GM12878 (cell line): Measurements from ENCODE around the gene GIT1. TPM values are rescaled to one million over a fixed set of nuclear protein-coding genes. Genes with fewer than 3 reads are reported as not detected.

Source experiments
- ATAC-seq: fragments of 200-7000 bp; cut with Tn5 transposase; 3 replicates; pipeline ENCODE4 v1.9.1; 2020; ENCODE audit warnings: mild to moderate bottlenecking, moderate library complexity
- BruUV-seq: library from RNA; stranded (reverse); fragments of 400-500 nt; replicated peaks from 2 replicates; lab custom pipeline; 2021; lab: Mats Ljungman, UMichigan
- CTCF ChIA-PET: fragments of 300-600 bp; sonication (Branson Sonifier 250); formaldehyde crosslinking; extraction: SDS; loops from one replicate; lab custom pipeline; 2021; ENCODE audit warnings: inconsistent platforms; lab: Yijun Ruan, JAX
- POLR2A ChIA-PET: fragments of 350-600 bp; formaldehyde crosslinking; extraction: SDS; loops from one replicate; lab custom pipeline; 2021; ENCODE audit warnings: inconsistent platforms; lab: Charles Lee
- RAD21 ChIA-PET: fragments of 300-600 bp; sonication (Branson Sonifier 250); formaldehyde crosslinking; loops from one replicate; lab custom pipeline; 2023; ENCODE audit warnings: antibody characterized with exemption; ENCODE audit not compliant: unreplicated experiment; lab: Charles Lee
- SMC1A ChIA-PET: fragments of 300-600 bp; sonication (Branson Sonifier 250); formaldehyde crosslinking; loops from one replicate; lab custom pipeline; 2023; ENCODE audit not compliant: unreplicated experiment, uncharacterized antibody; lab: Charles Lee
- DNase-seq: peaks from one replicate; pipeline ENCODE4 v3.0.0-alpha.2; 2011; ENCODE audit warnings: low read depth, low spot score
- FAIRE-seq: peaks from 3 replicates; lab custom pipeline; 2011; peaks lifted over from hg19 to GRCh38; lab: Jason Lieb, UNC
- H2AFZ ChIP-seq: 2 replicates; pipeline ENCODE4 v1.6.0; 2011; ENCODE audit warnings: low read depth, low read length, control low read depth; ENCODE audit not compliant: control insufficient read depth
- H3K27ac ChIP-seq: 2 replicates; pipeline ENCODE4 v1.5.1; 2011; ENCODE audit warnings: control low read depth; ENCODE audit not compliant: control insufficient read depth, insufficient read depth
- H3K27me3 ChIP-seq, 2 experiments: replicated peaks in 1 of 2; 2 replicates each; pipeline versions ENCODE4 v1.6.0 to v1.6.1; 2011; ENCODE audit warnings: low read length in 1 of 2; ENCODE audit not compliant: control insufficient read depth in 2 of 2, insufficient read depth in 2 of 2
- H3K36me3 ChIP-seq, 2 experiments: 2 replicates each; pipeline ENCODE4 v1.5.1; 2011; ENCODE audit warnings: low read length in 1 of 2; ENCODE audit not compliant: control insufficient read depth in 2 of 2, insufficient read depth in 2 of 2
- H3K4me1 ChIP-seq: 2 replicates; pipeline ENCODE4 v1.6.1; 2011; ENCODE audit warnings: mild to moderate bottlenecking, low read length, moderate library complexity, mixed read lengths; ENCODE audit not compliant: control insufficient read depth, insufficient read depth
- H3K4me2 ChIP-seq: 2 replicates; pipeline ENCODE4 v1.6.0; 2011; ENCODE audit warnings: control low read depth; ENCODE audit not compliant: control insufficient read depth, insufficient read depth
- H3K4me3 ChIP-seq: fragments of 200-600 bp; sonication (generic); 2 replicates; pipeline ENCODE4 v1.5.1; 2016
- H3K79me2 ChIP-seq: 2 replicates; pipeline ENCODE4 v1.6.0; 2011; ENCODE audit warnings: low read length; ENCODE audit not compliant: control insufficient read depth, insufficient read depth
- H3K9ac ChIP-seq: 2 replicates; pipeline ENCODE4 v1.8.0; 2011; ENCODE audit warnings: low read length, control low read depth, mixed read lengths; ENCODE audit not compliant: control insufficient read depth, insufficient read depth
- H3K9me3 ChIP-seq: replicated peaks from 3 replicates; pipeline ENCODE4 v1.5.1; 2011; ENCODE audit warnings: mild to moderate bottlenecking, low read length; ENCODE audit not compliant: control insufficient read depth, insufficient read depth
- H4K20me1 ChIP-seq: 2 replicates; pipeline ENCODE4 v1.6.0; 2011; ENCODE audit not compliant: control insufficient read depth, insufficient read depth
- ASH2L ChIP-seq: fragments of 300-600, 200-600 bp; sonication (generic); IDR thresholded peaks from 2 replicates; pipeline ENCODE4 v1.6.1; 2017; ENCODE audit warnings: low read depth, mild to moderate bottlenecking, borderline replicate concordance
- BACH1 ChIP-seq: fragments of 450-650 bp; IDR thresholded peaks from 2 replicates; pipeline ENCODE4 v1.6.1; 2017; ENCODE audit warnings: mild to moderate bottlenecking, borderline replicate concordance
- BHLHE40 ChIP-seq, 2 experiments: fragments of 450-650 bp in 1 of 2; IDR thresholded peaks; 2 replicates each; pipeline ENCODE4 v1.6.1; 2011 to 2017; ENCODE audit warnings: low read depth in 2 of 2, borderline replicate concordance in 1 of 2, improper control_type of control experiment in 1 of 2, low read length in 1 of 2, mild to moderate bottlenecking in 1 of 2
- BMI1 ChIP-seq: fragments of 450-650 bp; IDR thresholded peaks from 2 replicates; pipeline ENCODE4 v1.6.1; 2016; ENCODE audit warnings: mild to moderate bottlenecking, moderate library complexity, borderline replicate concordance
- CBFB ChIP-seq: IDR thresholded peaks from 2 replicates; pipeline ENCODE4 v1.6.1; 2016; ENCODE audit warnings: antibody characterized with exemption, low read depth
- CEBPB ChIP-seq, 2 experiments: fragments of 150-350 bp in 1 of 2; IDR thresholded peaks; 2 replicates each; pipeline ENCODE4 v1.6.1; 2012 to 2014; ENCODE audit warnings: low read depth in 2 of 2, low read length in 2 of 2, borderline replicate concordance in 1 of 2, inconsistent platforms in 1 of 2
- ESRRA ChIP-seq: IDR thresholded peaks from 2 replicates; pipeline ENCODE4 v1.6.1; 2012; ENCODE audit warnings: mild to moderate bottlenecking, low read length, improper control_type of control experiment
- FOXM1 ChIP-seq: IDR thresholded peaks from 2 replicates; pipeline ENCODE4 v1.6.1; 2012; ENCODE audit warnings: low read depth, mild to moderate bottlenecking, inconsistent platforms, low read length, moderate library complexity
- GATAD2B ChIP-seq: fragments of 450-650 bp; conservative IDR thresholded peaks from 2 replicates; pipeline ENCODE4 v1.6.1; 2017; ENCODE audit warnings: low read depth, mild to moderate bottlenecking, moderate library complexity
- IRF4 ChIP-seq: IDR thresholded peaks from 2 replicates; pipeline ENCODE4 v1.6.1; 2011; ENCODE audit warnings: low read depth, low read length
- MXI1 ChIP-seq: fragments of 150-350 bp; IDR thresholded peaks from 2 replicates; pipeline ENCODE4 v1.6.1; 2011; ENCODE audit warnings: low read depth, mild to moderate bottlenecking, inconsistent platforms, low read length, improper control_type of control experiment
- NFYA ChIP-seq: IDR thresholded peaks from 2 replicates; pipeline ENCODE4 v1.6.1; 2011; ENCODE audit warnings: low read depth, mild to moderate bottlenecking, low read length, improper control_type of control experiment, borderline replicate concordance
- NR2C2 ChIP-seq: IDR thresholded peaks from 2 replicates; pipeline ENCODE4 v1.6.1; 2011; ENCODE audit warnings: borderline replicate concordance, low read depth; ENCODE audit not compliant: control insufficient read depth, insufficient read length
- TBL1XR1 ChIP-seq: IDR thresholded peaks from 2 replicates; pipeline ENCODE4 v1.6.1; 2012; ENCODE audit warnings: low read depth, low read length, improper control_type of control experiment
- ZBED1 ChIP-seq: IDR thresholded peaks from 2 replicates; pipeline ENCODE4 v1.6.1; 2016; ENCODE audit warnings: borderline replicate concordance
- WGBS: methylation state at CpG from one replicate; pipeline ENCODE4 v1.1.6; 2016; ENCODE audit warnings: low lambda C conversion rate; ENCODE audit not compliant: insufficient replicate concordance, insufficient coverage; ENCODE audit errors: missing lambda C conversion rate; 5-methylcytosine and 5-hydroxymethylcytosine counted together
- in situ Hi-C: fragments of 300-500 bp; cut with MboI; formaldehyde crosslinking; loops from 9 replicates; pipeline ENCODE4 v1.14.3; 2018; ENCODE audit warnings: mixed read lengths
- intact Hi-C: fragments of 100-400 bp; cut with micrococcal nuclease; formaldehyde crosslinking; loops from one replicate; pipeline ENCODE4 v1.14.2; 2022; ENCODE audit not compliant: unreplicated experiment
- polyA plus RNA-seq, 11 experiments: library from polyadenylated mRNA; depleted of rRNA in 4 of 11; unstranded in 6 of 11; stranded (reverse) in 5 of 11; fragments of >200 nt; fragmentation: Nextera tagmentation in 4 of 11; fragmentation: Illumina TruSeq in 1 of 11; extraction: Ambion mirVana in 4 of 11; extraction: Trizol in 1 of 11; gene quantifications; 1 replicate in 1 of 11; 2 replicates in 10 of 11; pipeline versions ENCODE4 v1.2.1 to v1.2.3, GENCODE V29; 2011 to 2016; ENCODE audit warnings: inconsistent platforms in 2 of 11, missing spikeins in 2 of 11, low read depth in 1 of 11
- total RNA-seq, 4 experiments: library from RNA; depleted of rRNA in 3 of 4; stranded (reverse); fragments of >200 nt in 3 of 4; fragmentation: Illumina TruSeq in 1 of 4; extraction: Trizol in 1 of 4; gene quantifications; 2 replicates each; pipeline versions ENCODE4 v1.2.1 to v1.2.3, GENCODE V29; 2013 to 2021
- TF ChIP-seq, protein P1 (sequence below): IDR thresholded peaks from 2 replicates; pipeline ENCODE4 v1.6.1; 2012; ENCODE audit warnings: low read depth, low read length, improper control_type of control experiment

Gene GIT1
- total and polyA plus RNA-seq, 10 of the 15 experiments (the other 5 are each of a cell fraction or from before 2014, with no cell fraction given), result 0.24 to 45.3 (median 20.9) TPM

GRCh38 chr17:29591146-29591736, 1.8 kb upstream of the GIT1 start (continued):
- TF ChIP-seq BMI1 (no peak), GATAD2B (peak; percentile 61; the same call in 1 of the 2 replicates), NR2C2 (no peak), ESRRA (no peak), MXI1 (peak; percentile 91)

- ChIA-PET SMC1A (interaction anchor here (1.1 to 3.0 kb wide), 4 partner anchors 10 to 221 kb away, joined by 5 to 17 read pairs (median 6); no protein-coding TSS in a partner anchor), POLR2A (interaction anchor here (0.6 to 1.0 kb wide), 3 partner anchors 27 to 724 kb away, joined by 3 to 9 read pairs (median 4); no protein-coding TSS in a partner anchor), RAD21 (interaction anchor here (0.6 to 2.9 kb wide), 9 partner anchors 9 to 929 kb away, joined by 3 to 20 read pairs (median 6); partner anchors contain the start of gene ABHD15), CTCF (interaction anchor here (0.6 to 5.0 kb wide), 14 partner anchors 9 to 229 kb away, joined by 3 to 72 read pairs (median 5); no protein-coding TSS in a partner anchor)
- intact Hi-C loops (loop anchor here (1.0 to 10.0 kb wide), 2 partner anchors 10 to 226 kb away; no protein-coding TSS in a partner anchor), in situ Hi-C loops (no loop called here)
- Histone ChIP-seq H3K79me2 (peaks cover 28% of the 10 kb centered on the region), H4K20me1 (no peaks in the 10 kb centered on the region), H3K27ac (peak overlapping the region; percentile 72), H3K27me3 (no peaks in the 10 kb centered on the region; a peak in 1 of 4 replicates), H3K9ac (peak overlapping the region; percentile 64), H3K4me3 (peak overlapping the region; percentile 67), H3K36me3 (no peaks in the 10 kb centered on the region), H3K4me2 (peak overlapping the region; percentile 100), H2AFZ (peak overlapping the region; percentile 95), H3K4me1 (peaks cover 44% of the 10 kb centered on the region), H3K9me3 (no peaks in the 10 kb centered on the region)
- 9% methylated on average over 30 of the region's 30 CpGs for WGBS
- no TSS peak for BruUV-seq
- ATAC-seq (peak; percentile 15), FAIRE-seq (no peak), DNase-seq (no peak)
- TF ChIP-seq BHLHE40 (IDR thresholded peaks at IDR 0.05; ENCODE audit: borderline replicate concordance in 1 of 2, low read depth in 2 of 2, low read length in 1 of 2) (peak; percentile 43 to 83; a peak in 3 of 4 replicates), BACH1 (0 out of 2 replicates have a peak, but pooled peaks have one; percentile 26), ASH2L (no peak), FOXM1 (no peak), IRF4 (no peak), ZBED1 (no peak), NFYA (no peak), CEBPB (IDR thresholded peaks at IDR 0.05; ENCODE audit: borderline replicate concordance in 1 of 2, low read depth in 2 of 2, low read length in 2 of 2) (no peak), TBL1XR1 (no peak), CBFB (no peak)
- TF ChIP-seq, protein P1, sequence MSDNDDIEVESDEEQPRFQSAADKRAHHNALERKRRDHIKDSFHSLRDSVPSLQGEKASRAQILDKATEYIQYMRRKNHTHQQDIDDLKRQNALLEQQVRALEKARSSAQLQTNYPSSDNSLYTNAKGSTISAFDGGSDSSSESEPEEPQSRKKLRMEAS, result peak; percentile 44; the same call in 1 of the 2 replicates
Observed at GRCh38 chr17:29590411-29591145, 1.1 kb upstream of the GIT1 start.
